Activated naive CD4-positive, alpha-beta T cell treated with anti-CD3 and anti-CD28 coated beads for 36 hours (primary cell): ENCODE measurements around the gene LYL1. TPM values are rescaled to one million over a fixed set of nuclear protein-coding genes. Genes with fewer than 3 reads are reported as not detected.
A peak's percentile ranks its signal among the peaks of the same experiment; 100 is the strongest.

Experiments used
- CTCF ChIA-PET: fragments of 350-600 bp; sonication (Branson Sonifier 250); formaldehyde crosslinking; loops from one replicate; lab custom pipeline; 2021; ENCODE audit warnings: antibody characterized with exemption; lab: Charles Lee
- DNase-seq: peaks from one replicate; pipeline ENCODE4 v3.0.0-alpha.2; 2020
- H3K27ac Mint-ChIP-seq: one replicate; pipeline ENCODE4 v1.8.0; 2021; ENCODE audit warnings: mild to moderate bottlenecking, mixed read lengths
- H3K27me3 Mint-ChIP-seq: one replicate; pipeline ENCODE4 v1.8.0; 2021; ENCODE audit warnings: low read depth, mixed read lengths
- H3K36me3 Mint-ChIP-seq: one replicate; pipeline ENCODE4 v1.8.0; 2021; ENCODE audit warnings: low read depth, mixed read lengths
- H3K4me1 Mint-ChIP-seq: one replicate; pipeline ENCODE4 v1.8.0; 2021; ENCODE audit warnings: low read depth, mixed read lengths
- H3K4me3 Mint-ChIP-seq: one replicate; pipeline ENCODE4 v1.8.0; 2021; ENCODE audit warnings: mild to moderate bottlenecking, moderate library complexity, mixed read lengths
- H3K9me3 Mint-ChIP-seq: one replicate; pipeline ENCODE4 v1.8.0; 2021; ENCODE audit warnings: mixed read lengths
- intact Hi-C: fragments of 100-400 bp; cut with micrococcal nuclease; formaldehyde crosslinking; loops from one replicate; pipeline ENCODE4 v1.15.1; 2023
- total RNA-seq, 2 experiments: library from RNA; stranded (reverse); gene quantifications; one replicate each; pipeline ENCODE4 v1.2.3, GENCODE V29; 2021

LYL1 gene
- total RNA-seq, 2 experiments from 2014 or later: 1.8 to 2.2 TPM

DNA sequence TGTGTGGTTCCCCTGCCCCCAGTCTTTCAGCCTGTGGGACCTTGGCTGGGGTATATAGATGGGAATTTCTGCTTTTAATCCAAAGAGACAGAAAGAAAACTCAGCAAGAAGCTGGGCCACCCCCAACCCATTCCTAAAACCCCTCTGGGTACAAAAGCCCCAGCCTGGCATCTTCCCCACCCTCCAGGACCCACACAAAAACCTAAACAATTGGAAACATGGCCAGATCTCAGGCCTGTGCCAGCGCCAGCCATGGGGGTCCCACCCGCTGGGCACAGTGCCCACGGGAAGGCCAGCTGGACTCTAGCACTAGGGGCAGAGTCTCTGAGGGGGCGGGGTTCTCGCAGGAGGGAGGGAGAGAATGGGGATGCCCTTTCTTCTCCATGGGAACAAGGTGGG is 8.6 kb downstream of the LYL1 start:
- CTCF ChIA-PET: interaction anchor here (0.5 to 6.7 kb wide), 28 partner anchors 11 to 300 kb away, joined by 3 to 92 read pairs (median 4); partner anchors contain the start of gene DAND5
- Mint-ChIP-seq H3K27me3 (peaks cover 31% of the 10 kb centered on the region), H3K36me3 (no peaks in the 10 kb centered on the region), H3K9me3 (no peaks in the 10 kb centered on the region), H3K4me3 (no peak overlapping the region), H3K4me1 (peaks cover 25% of the 10 kb centered on the region), H3K27ac (no peak overlapping the region)
- no peak for DNase-seq
- intact Hi-C loops: loop anchor here (1.0 to 2.0 kb wide), 2 partner anchors 33 to 129 kb away; no protein-coding TSS in a partner anchor

DNA sequence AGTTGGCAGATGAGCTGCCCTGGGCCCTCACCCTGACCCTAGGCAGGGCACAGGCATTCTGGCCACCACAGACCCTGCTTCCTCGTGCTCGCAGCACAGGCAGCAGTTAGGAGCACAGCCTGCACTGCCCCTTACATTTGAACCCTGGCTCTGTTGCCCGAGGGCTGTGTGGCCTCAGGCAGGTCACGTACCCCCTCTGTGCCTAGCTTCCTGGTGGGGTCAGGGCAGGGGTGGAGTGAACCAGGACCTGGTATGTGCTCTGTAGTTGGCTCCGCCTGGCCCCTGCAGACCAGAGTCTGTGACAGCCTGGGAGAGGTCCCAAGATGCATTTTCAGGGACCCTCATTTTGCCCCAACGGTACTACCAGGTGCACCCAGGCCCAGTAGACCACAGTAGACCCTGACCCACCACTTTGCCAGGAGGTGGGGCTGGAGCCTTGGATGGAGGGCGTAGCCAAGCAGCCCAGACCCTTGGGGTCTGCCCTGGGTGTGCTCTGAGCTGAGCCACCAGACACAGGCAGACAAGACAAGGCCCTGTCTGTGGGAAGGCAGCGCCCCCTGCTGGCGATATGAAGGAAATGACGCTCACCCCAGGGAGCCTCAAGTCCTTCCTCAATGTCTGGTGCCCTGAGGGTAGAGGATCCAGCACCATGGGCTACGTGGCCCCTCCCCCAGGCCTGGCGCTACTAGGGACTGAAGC is 9.1 kb downstream of the LYL1 start:
- Mint-ChIP-seq H3K4me1 (peaks cover 21% of the 10 kb centered on the region), H3K9me3 (no peaks in the 10 kb centered on the region), H3K4me3 (no peak overlapping the region), H3K27ac (no peak overlapping the region), H3K36me3 (no peaks in the 10 kb centered on the region), H3K27me3 (peaks cover 29% of the 10 kb centered on the region)
- DNase-seq: peak; percentile 90
- intact Hi-C loops: loop anchor here (1.0 to 2.0 kb wide), 4 partner anchors 33 to 128 kb away; no protein-coding TSS in a partner anchor
- CTCF ChIA-PET: interaction anchor here (0.5 to 6.7 kb wide), 28 partner anchors 11 to 299 kb away, joined by 3 to 92 read pairs (median 4); partner anchors contain the start of gene DAND5

DNA sequence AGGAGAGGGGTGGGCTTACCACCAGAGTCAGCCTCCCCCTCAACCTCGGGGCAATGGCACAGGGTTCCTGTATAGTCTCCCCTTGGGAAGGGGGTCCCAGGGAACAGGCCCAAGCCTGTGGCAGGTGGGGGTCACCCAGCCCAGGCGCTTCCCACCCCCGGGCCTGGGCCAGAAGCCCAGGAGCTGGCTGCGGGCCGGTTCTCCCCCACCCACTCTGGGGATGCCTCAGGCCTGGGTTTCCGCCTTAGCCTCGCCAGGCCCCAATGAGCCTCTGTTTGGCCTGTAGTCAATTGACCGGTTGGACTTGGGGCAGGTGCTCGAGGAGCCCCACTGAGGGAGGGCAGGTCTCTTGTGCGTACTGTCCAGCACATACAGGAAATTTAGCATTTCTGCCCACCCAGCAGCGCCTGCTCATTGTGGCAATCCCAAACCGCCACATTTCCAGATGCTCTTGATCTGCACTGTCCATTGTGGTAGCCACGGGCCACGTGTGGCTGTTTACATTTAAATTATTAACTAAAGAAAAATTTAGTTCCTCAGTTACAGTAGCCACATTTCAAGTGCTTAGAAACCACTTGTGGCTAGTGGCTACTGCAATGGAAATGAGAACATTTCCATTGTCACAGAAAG is 9.9 kb downstream of the LYL1 start:
- peaks cover 1% of the 10 kb centered on the region for H3K36me3 Mint-ChIP-seq
- no peaks in the 10 kb centered on the region for H3K9me3 Mint-ChIP-seq
- peaks cover 15% of the 10 kb centered on the region for H3K4me1 Mint-ChIP-seq
- H3K4me3 Mint-ChIP-seq: no peak overlapping the region
- DNase-seq: no peak
- CTCF ChIA-PET: interaction anchor here (1.5 to 6.7 kb wide), 9 partner anchors 12 to 121 kb away, joined by 4 to 92 read pairs (median 12); no protein-coding TSS in a partner anchor
- H3K27ac Mint-ChIP-seq: no peak overlapping the region
- H3K27me3 Mint-ChIP-seq: peaks cover 21% of the 10 kb centered on the region
- intact Hi-C loops: loop anchor here (1.0 kb wide), 2 partner anchors 59 to 114 kb away; no protein-coding TSS in a partner anchor

DNA sequence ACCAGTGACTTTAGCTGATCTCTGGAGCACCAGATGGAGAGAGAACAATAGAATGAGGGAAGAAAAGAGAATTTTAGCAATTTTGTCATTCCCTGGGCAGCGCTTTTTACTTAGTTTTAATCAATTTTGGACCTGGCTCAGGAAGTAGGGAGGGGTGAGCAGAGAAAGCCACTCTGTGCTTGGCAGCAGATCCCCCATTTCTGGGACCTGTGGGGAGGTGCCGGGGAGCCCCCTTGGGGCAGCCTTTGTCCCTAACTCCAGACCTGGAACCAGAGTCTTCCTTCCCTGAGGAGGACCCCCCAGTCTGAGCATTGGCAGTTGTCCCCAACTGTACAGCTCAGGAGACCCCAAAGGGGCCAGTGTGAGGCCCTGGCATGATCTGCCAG is 10.5 kb downstream of the LYL1 start:
- DNase-seq: no peak
- no peak overlapping the region for H3K27ac Mint-ChIP-seq
- peaks cover 12% of the 10 kb centered on the region for H3K4me1 Mint-ChIP-seq
- H3K4me3 Mint-ChIP-seq: no peak overlapping the region
- peaks cover 1% of the 10 kb centered on the region for H3K36me3 Mint-ChIP-seq
- peaks cover 19% of the 10 kb centered on the region for H3K27me3 Mint-ChIP-seq
- no peaks in the 10 kb centered on the region for H3K9me3 Mint-ChIP-seq
- CTCF ChIA-PET: interaction anchor here (0.8 to 6.7 kb wide), 3 partner anchors 31 to 114 kb away, joined by 3 to 50 read pairs (median 6); no protein-coding TSS in a partner anchor
- intact Hi-C loops: no loop called here

DNA sequence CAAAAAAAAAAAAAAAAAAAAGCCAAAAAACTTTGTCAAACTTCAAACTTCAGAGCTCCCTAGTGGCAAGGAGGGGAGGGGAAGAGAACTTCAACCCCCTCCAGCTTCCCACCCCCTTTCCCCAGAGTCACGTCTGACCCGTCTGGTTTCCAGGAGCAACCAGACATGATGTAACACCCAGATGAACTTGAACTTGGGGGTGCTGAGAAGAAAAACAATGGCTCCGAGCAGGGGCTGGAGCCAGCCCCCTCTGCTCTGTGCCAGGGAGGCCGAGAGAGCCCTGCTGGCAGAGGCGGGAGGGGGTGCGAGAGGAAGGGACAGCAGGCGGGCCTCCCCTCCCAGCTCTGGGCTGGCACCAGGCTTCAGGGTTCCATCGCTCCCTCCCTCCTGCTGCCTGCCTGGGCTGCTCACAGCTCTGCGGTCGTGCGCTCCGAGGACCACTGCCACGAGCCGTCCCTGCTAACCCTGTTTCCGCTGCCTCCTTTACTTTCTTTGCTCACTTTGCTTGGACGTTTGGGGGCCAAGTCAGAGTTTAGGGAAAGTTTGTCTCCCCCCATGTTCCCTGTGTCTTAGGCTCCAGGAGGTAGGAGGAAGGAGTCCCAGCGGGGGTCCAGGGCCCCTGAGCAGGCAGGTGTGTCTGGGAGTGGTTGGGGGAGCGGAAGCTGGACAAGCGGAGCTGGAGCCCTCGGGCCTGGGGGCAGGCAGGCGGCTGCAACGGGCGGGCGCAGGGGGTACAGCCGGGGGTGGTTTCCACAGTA is 11.1 kb downstream of the LYL1 start:
- intact Hi-C loops: no loop called here
- no peak for DNase-seq
- Mint-ChIP-seq H3K36me3 (peaks cover 1% of the 10 kb centered on the region), H3K4me1 (peaks cover 9% of the 10 kb centered on the region), H3K4me3 (no peak overlapping the region), H3K27ac (no peak overlapping the region), H3K9me3 (no peaks in the 10 kb centered on the region), H3K27me3 (peaks cover 14% of the 10 kb centered on the region)
- CTCF ChIA-PET: interaction anchor here (0.7 to 6.7 kb wide), 5 partner anchors 30 to 115 kb away, joined by 3 to 50 read pairs (median 6); no protein-coding TSS in a partner anchor

DNA sequence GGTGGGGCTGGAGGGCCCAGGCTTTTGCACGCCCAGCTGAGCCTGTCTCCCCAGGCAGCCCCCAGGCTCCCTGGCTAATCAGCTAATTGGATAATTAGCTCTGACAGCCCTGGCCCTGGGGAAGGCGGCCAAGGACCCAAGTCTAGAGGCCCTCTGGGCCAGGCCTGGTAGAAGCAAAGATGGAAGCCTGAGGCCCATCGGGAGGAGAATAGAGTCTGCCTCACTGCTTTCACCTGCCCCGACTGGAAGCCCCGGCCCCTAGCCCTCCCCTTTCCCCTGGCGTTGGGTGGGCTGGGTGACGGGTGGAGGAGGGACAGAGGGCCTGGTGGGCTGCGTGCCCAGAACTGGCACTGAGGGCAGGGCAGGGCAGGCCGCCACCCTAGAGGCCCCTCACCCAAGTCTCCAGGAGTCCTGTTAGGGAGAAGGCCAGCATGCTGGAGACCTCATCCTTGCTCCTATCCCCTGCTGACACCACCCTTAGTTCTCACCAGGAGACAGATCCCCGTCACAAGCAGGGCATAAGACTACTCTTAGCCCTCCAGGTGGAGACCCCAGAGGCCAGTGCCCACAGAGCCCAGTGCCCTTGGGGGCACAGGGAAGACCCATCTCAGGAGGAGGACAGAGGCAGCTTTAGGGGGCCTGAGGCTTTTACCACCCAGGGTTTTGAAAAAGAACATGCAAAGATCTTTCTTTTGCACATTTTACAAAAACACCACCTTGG is 12.0 kb downstream of the LYL1 start:
- CTCF ChIA-PET: interaction anchor here (1.1 to 6.7 kb wide), 3 partner anchors 29 to 114 kb away, joined by 6 to 50 read pairs (median 7); no protein-coding TSS in a partner anchor
- Mint-ChIP-seq H3K36me3 (peaks cover 1% of the 10 kb centered on the region), H3K4me1 (peaks cover 3% of the 10 kb centered on the region), H3K4me3 (no peak overlapping the region), H3K27me3 (peaks cover 8% of the 10 kb centered on the region), H3K27ac (no peak overlapping the region), H3K9me3 (no peaks in the 10 kb centered on the region)
- intact Hi-C loops: no loop called here
- DNase-seq: no peak

DNA sequence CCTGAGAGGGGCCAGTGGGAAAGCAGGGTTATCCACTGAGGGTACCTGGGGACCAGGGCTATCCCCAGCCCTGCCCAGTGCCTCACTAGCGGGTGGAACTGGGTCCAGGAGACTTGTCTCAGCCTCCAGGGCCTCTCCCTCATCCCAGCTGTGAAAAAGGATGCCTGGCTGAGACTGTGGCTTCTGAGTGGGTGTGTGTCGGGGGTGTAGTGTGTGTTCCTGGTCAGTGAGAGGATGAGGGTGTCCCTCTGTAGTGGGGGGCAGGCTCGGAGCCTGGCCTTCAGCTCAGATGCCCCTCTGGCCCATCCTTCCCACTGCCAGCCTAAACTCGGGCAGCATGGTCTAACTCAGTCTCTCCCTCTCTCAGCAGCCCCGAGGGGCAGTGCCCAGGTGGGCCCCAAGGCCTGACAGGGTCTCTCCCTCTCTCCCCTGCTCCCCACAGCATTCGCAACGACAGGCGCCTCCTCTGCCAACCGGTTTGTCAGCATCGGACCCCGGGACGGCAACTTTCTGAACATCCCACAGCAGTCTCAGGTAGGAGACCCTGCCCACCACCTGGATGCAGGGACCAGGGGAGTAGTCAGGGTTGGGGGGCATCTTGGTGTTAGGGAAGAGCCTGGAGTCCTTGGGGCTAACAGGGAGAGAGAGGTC is 12.7 kb downstream of the LYL1 start:
- Mint-ChIP-seq H3K4me1 (peaks cover 3% of the 10 kb centered on the region), H3K4me3 (no peak overlapping the region), H3K27me3 (peaks cover 6% of the 10 kb centered on the region), H3K9me3 (no peaks in the 10 kb centered on the region), H3K27ac (no peak overlapping the region), H3K36me3 (peaks cover 1% of the 10 kb centered on the region)
- DNase-seq: no peak
- CTCF ChIA-PET: interaction anchor here (2.5 to 6.7 kb wide), 2 partner anchors 29 to 114 kb away, joined by 7 to 50 read pairs; no protein-coding TSS in a partner anchor
- intact Hi-C loops: no loop called here

DNA sequence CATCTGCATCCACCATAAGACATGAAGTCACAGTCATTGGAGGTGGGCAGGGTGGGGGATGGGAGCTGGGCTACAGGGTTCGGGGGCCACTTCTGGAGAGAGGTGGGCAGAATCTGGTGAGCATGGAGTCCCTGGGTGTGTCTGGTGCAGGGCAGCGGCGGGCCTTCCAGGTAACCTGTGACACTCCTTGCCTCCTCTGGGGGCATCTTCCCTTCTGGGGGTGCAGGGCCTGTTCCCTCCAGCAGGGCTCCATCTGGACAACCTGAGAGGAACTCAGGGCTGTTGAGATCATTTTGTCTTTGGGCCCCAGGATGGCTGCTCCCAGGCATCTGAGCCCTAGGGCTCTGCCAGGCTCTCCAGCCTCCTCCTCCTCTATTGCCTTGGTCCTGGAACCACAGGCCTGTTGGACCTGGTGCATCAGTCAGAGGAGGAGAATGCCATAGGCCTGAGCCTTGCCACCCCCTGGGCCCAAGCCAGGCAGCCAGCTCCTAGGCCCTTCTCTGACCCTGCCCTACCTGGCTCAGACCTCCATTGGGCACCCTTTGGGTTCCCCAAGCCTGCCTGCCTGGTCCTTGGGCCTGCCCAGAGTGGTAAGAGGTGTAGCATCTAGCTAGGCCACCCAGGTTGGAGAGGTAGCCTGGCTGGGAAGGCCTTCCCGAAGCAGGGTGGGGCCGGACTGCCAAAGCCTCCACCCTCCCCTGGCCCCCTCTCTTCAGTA is 13.4 kb downstream of the LYL1 start:
- DNase-seq: peak; percentile 26
- intact Hi-C loops: no loop called here

DNA sequence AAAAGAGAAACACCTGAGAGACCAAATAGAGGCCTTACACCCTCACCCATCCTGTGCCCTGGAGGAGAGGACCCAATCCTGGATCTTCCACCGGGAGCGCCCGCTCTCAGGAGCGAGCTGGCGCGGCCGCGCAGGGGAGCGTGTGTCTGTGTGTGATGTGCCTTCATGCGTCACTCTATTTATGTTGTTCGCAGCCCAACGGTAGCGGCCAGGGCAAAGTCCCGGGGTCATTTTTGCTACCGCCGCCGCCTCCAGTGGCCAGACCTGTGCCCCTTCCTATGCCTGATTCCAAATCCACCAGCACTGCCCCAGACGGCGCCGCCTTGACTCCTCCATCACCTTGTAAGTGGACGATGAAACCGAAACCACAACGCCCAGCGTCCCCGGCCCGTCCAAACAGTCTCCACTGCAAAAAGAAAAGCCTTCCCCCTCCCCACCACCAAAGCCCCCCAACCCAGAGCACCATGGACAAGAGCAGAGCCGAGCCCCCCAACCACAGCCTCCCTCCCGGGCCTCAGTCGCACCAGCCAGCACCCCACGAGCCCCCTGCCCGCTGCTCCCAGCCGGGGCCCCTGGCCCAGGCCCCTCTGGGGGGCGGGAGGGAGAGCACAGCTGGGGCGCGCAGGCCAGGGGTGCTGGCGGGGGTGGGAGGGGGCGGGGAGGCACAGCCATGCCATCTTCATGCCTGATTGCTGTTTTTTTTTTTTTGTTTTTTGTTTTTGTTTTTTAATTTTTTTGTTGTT is 14.7 kb downstream of the LYL1 start:
- CTCF ChIA-PET: interaction anchor here (2.1 kb wide), 1 partner anchor 111 kb away, joined by 7 read pairs; no protein-coding TSS in a partner anchor
- H3K4me3 Mint-ChIP-seq: no peak overlapping the region
- intact Hi-C loops: no loop called here
- peaks cover 1% of the 10 kb centered on the region for H3K36me3 Mint-ChIP-seq
- no peak for DNase-seq
- H3K27me3 Mint-ChIP-seq: no peaks in the 10 kb centered on the region
- no peaks in the 10 kb centered on the region for H3K4me1 Mint-ChIP-seq
- no peaks in the 10 kb centered on the region for H3K9me3 Mint-ChIP-seq
- H3K27ac Mint-ChIP-seq: no peak overlapping the region

More for the DNA sequence above, 13.4 kb downstream of the LYL1 start:
- Mint-ChIP-seq H3K4me3 (no peak overlapping the region), H3K27ac (no peak overlapping the region), H3K9me3 (no peaks in the 10 kb centered on the region), H3K4me1 (peaks cover 2% of the 10 kb centered on the region), H3K36me3 (peaks cover 1% of the 10 kb centered on the region), H3K27me3 (peaks cover under 1% of the 10 kb centered on the region)
- CTCF ChIA-PET: interaction anchor here (2.5 kb wide), 1 partner anchor 113 kb away, joined by 7 read pairs; no protein-coding TSS in a partner anchor

DNA sequence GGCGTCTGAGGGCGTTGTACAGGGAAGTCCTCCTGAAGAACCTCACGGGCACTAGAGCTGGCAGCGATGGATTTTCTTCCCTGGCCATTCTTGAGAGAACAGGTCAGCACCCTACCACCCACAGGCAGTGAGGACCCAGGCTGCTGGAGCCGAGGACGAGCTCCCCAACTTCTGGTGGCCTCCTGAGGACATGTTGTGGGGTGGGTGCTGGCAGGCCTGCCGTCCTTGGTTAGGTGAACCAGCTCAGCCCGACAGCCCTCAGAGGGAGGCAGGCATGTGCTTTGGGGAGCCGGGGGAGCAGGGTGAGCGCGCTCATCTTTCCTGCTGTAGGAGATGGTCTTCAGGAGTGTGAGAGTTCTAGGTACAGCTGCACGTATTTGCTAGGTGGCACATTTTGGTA is 15.4 kb downstream of the LYL1 start:
- peaks cover 1% of the 10 kb centered on the region for H3K36me3 Mint-ChIP-seq
- no peak for DNase-seq
- intact Hi-C loops: no loop called here

More for the DNA sequence above, 15.4 kb downstream of the LYL1 start:
- Mint-ChIP-seq H3K9me3 (no peaks in the 10 kb centered on the region), H3K27me3 (no peaks in the 10 kb centered on the region), H3K4me3 (no peak overlapping the region), H3K4me1 (no peaks in the 10 kb centered on the region), H3K27ac (no peak overlapping the region)
- CTCF ChIA-PET: interaction anchor here (2.1 kb wide), 1 partner anchor 110 kb away, joined by 7 read pairs; no protein-coding TSS in a partner anchor
